Caco-2 (cell line): ENCODE data around the gene SPATA32. TPM values are rescaled to one million over a fixed set of nuclear protein-coding genes. Genes with fewer than 3 reads are reported as not detected.

Source experiments
- BruUV-seq: library from RNA; stranded (reverse); fragments of 400-500 nt; replicated peaks from 2 replicates; lab custom pipeline; 2021; lab: Mats Ljungman, UMichigan
- CTCF ChIA-PET: fragments of 300-600 bp; sonication (Branson Sonifier 250); formaldehyde crosslinking; loops from one replicate; lab custom pipeline; 2022; ENCODE audit warnings: antibody characterized with exemption; lab: Charles Lee
- POLR2A ChIA-PET: fragments of 300-600 bp; sonication (Branson Sonifier 250); formaldehyde crosslinking; loops from one replicate; lab custom pipeline; 2022; ENCODE audit warnings: antibody characterized with exemption; lab: Charles Lee
- DNase-seq, 2 experiments: peaks; one replicate each; pipeline versions ENCODE4 v3.0.0 to v3.0.0-alpha.2; 2020 to 2022
- H3K27me3 ChIP-seq: replicated peaks from 2 replicates; pipeline ENCODE4 v1.6.0; 2011; ENCODE audit warnings: low read length; ENCODE audit not compliant: control insufficient read depth, insufficient read depth
- H3K36me3 ChIP-seq: 2 replicates; pipeline ENCODE4 v1.5.1; 2011; ENCODE audit warnings: low read length; ENCODE audit not compliant: control insufficient read depth, insufficient read depth
- H3K4me1 ChIP-seq: fragments of 250-450 bp; sonication (Bioruptor Pico); 2 replicates; pipeline ENCODE4 v1.5.1; 2020; ENCODE audit warnings: mild to moderate bottlenecking
- H3K4me3 ChIP-seq: 2 replicates; pipeline ENCODE4 v1.5.1; 2011; ENCODE audit warnings: low read depth, mild to moderate bottlenecking, control low read depth, low read length
- H3K9me3 ChIP-seq: fragments of 250-450 bp; sonication (Bioruptor Pico); 2 replicates; pipeline ENCODE4 v1.5.1; 2020; ENCODE audit warnings: mild to moderate bottlenecking, moderate library complexity
- H3K27ac Mint-ChIP-seq: one replicate; pipeline ENCODE4 v1.8.0; 2022; ENCODE audit warnings: mixed read lengths; ENCODE audit not compliant: unreplicated experiment
- H3K27me3 Mint-ChIP-seq: one replicate; pipeline ENCODE4 v1.8.0; 2022; ENCODE audit warnings: mixed read lengths; ENCODE audit not compliant: insufficient read depth, unreplicated experiment
- H3K36me3 Mint-ChIP-seq: one replicate; pipeline ENCODE4 v1.8.0; 2022; ENCODE audit warnings: mild to moderate bottlenecking, mixed read lengths; ENCODE audit not compliant: insufficient read depth, unreplicated experiment
- H3K4me1 Mint-ChIP-seq: one replicate; pipeline ENCODE4 v1.8.0; 2022; ENCODE audit warnings: low read depth, mixed read lengths; ENCODE audit not compliant: unreplicated experiment
- H3K4me3 Mint-ChIP-seq: one replicate; pipeline ENCODE4 v1.8.0; 2022; ENCODE audit warnings: mild to moderate bottlenecking, moderate library complexity, mixed read lengths; ENCODE audit not compliant: unreplicated experiment
- H3K9me3 Mint-ChIP-seq: one replicate; pipeline ENCODE4 v1.8.0; 2022; ENCODE audit warnings: mixed read lengths; ENCODE audit not compliant: unreplicated experiment
- intact Hi-C: fragments of 100-400 bp; cut with micrococcal nuclease; formaldehyde crosslinking; loops from one replicate; pipeline ENCODE4 v1.10.0; 2022; ENCODE audit not compliant: unreplicated experiment
- total RNA-seq: library from RNA; stranded (reverse); gene quantifications from 2 replicates; pipeline ENCODE4 v1.2.3, GENCODE V29; 2022
- TF ChIP-seq, protein P1 (sequence below), 2 experiments: fragments of 200-600 bp in 1 of 2; IDR thresholded peaks; 1 replicate in 1 of 2; 2 replicates in 1 of 2; pipeline versions ENCODE4 v1.5.1 to v1.8.0; 2011 to 2022; ENCODE audit warnings: antibody characterized with exemption in 1 of 2, control low read depth in 1 of 2, inconsistent platforms in 1 of 2, low read depth in 1 of 2, low read length in 1 of 2, mild to moderate bottlenecking in 1 of 2, moderate library complexity in 1 of 2; ENCODE audit not compliant: insufficient read depth in 1 of 2, severe bottlenecking in 1 of 2, unreplicated experiment in 1 of 2

The SPATA32 gene
- total RNA-seq, 1 experiment from 2014 or later: not detected

DNA sequence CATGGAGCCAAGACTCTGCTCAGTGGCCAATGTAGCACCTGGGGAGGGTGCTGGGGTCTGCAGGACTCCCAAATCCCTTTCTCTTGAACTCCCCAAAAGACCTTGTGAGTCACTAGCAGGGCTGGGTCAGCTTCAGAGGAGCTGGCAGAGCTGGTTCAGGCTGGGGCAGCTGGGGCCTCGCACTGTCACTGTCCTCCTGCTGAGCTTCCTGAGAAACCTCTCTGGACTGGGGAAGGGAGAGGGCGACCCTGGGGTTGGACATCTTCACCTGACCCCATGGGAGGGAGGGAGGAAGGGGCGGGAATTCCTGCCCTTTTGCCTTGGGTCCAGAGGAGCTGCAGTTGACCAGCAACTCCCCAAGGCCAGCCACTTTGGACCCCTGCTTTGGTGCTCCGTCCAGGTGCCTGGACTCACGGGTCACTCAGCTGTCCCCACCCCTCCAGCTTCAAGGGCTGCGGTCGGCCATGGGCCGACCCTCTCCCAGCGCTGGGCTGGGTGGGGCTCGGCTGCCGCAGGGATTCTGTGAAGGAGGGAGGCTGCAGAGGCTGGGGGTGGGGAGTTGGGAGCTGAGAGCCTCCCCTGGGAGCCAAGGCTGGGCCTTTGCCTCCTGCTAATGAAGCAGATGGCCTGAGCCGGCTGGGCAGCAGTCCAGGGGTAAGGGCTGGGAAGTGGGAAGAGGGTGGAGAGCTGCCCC is 31.0 kb downstream of the SPATA32 start:
- CTCF ChIA-PET: interaction anchor here (1.4 to 2.6 kb wide), 5 partner anchors 11 to 194 kb away, joined by 3 to 23 read pairs (median 6); partner anchors contain the start of gene ACBD4
- TF ChIP-seq, protein P1, sequence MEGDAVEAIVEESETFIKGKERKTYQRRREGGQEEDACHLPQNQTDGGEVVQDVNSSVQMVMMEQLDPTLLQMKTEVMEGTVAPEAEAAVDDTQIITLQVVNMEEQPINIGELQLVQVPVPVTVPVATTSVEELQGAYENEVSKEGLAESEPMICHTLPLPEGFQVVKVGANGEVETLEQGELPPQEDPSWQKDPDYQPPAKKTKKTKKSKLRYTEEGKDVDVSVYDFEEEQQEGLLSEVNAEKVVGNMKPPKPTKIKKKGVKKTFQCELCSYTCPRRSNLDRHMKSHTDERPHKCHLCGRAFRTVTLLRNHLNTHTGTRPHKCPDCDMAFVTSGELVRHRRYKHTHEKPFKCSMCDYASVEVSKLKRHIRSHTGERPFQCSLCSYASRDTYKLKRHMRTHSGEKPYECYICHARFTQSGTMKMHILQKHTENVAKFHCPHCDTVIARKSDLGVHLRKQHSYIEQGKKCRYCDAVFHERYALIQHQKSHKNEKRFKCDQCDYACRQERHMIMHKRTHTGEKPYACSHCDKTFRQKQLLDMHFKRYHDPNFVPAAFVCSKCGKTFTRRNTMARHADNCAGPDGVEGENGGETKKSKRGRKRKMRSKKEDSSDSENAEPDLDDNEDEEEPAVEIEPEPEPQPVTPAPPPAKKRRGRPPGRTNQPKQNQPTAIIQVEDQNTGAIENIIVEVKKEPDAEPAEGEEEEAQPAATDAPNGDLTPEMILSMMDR (IDR thresholded peaks at IDR 0.05; ENCODE audit: insufficient read depth in 1 of 2, low read depth in 1 of 2, low read length in 1 of 2, severe bottlenecking in 1 of 2, unreplicated experiment in 1 of 2): no peak
- Mint-ChIP-seq H3K4me3 (no peak overlapping the region), H3K4me1 (no peaks in the 10 kb centered on the region), H3K36me3 (no peaks in the 10 kb centered on the region), H3K27me3 (peaks cover 4% of the 10 kb centered on the region), H3K27ac (no peak overlapping the region), H3K9me3 (no peaks in the 10 kb centered on the region)
- H3K4me3 ChIP-seq: no peak overlapping the region
- no TSS peak for BruUV-seq
- DNase-seq: no peak
- POLR2A ChIA-PET: interaction anchor here (1.0 kb wide), 1 partner anchor 34 kb away, joined by 3 read pairs; no protein-coding TSS in a partner anchor
- no peaks in the 10 kb centered on the region for H3K36me3 ChIP-seq
- no peaks in the 10 kb centered on the region for H3K9me3 ChIP-seq
- H3K27me3 ChIP-seq: no peaks in the 10 kb centered on the region
- peaks cover 18% of the 10 kb centered on the region for H3K4me1 ChIP-seq
- intact Hi-C loops: loop anchor here (5.0 kb wide), 1 partner anchor 196 kb away; no protein-coding TSS in a partner anchor

- Histone ChIP-seq H3K4me3 (no peak overlapping the region), H3K36me3 (no peaks in the 10 kb centered on the region), H3K4me1 (peaks cover 18% of the 10 kb centered on the region), H3K9me3 (no peaks in the 10 kb centered on the region), H3K27me3 (no peaks in the 10 kb centered on the region)
- H3K4me3 Mint-ChIP-seq: no peak overlapping the region
- H3K9me3 Mint-ChIP-seq: no peaks in the 10 kb centered on the region
- TF ChIP-seq, protein P1 (IDR thresholded peaks at IDR 0.05; ENCODE audit: insufficient read depth in 1 of 2, low read depth in 1 of 2, low read length in 1 of 2, severe bottlenecking in 1 of 2, unreplicated experiment in 1 of 2): no peak
- intact Hi-C loops: loop anchor here (5.0 kb wide), 1 partner anchor 197 kb away; no protein-coding TSS in a partner anchor
- CTCF ChIA-PET: interaction anchor here (1.5 to 2.6 kb wide), 4 partner anchors 11 to 195 kb away, joined by 3 to 23 read pairs (median 14); partner anchors contain the start of gene ACBD4
- H3K4me1 Mint-ChIP-seq: no peaks in the 10 kb centered on the region
- POLR2A ChIA-PET: no interaction called here
- no peak overlapping the region for H3K27ac Mint-ChIP-seq
- H3K27me3 Mint-ChIP-seq: peaks cover 4% of the 10 kb centered on the region
- no peaks in the 10 kb centered on the region for H3K36me3 Mint-ChIP-seq
- BruUV-seq: no TSS peak
- DNase-seq: no peak
These were observed 31.5 kb downstream of the SPATA32 start for GRCh38 chr17:45230410-45230786.

GRCh38 chr17:45229681-45230409 is 32.0 kb downstream of the SPATA32 start:
- CTCF ChIA-PET: interaction anchor here (0.9 to 2.6 kb wide), 4 partner anchors 10 to 95 kb away, joined by 3 to 23 read pairs (median 12); partner anchors contain the start of gene ACBD4
- no peaks in the 10 kb centered on the region for H3K36me3 Mint-ChIP-seq
- Histone ChIP-seq H3K4me1 (peaks cover 18% of the 10 kb centered on the region), H3K4me3 (no peak overlapping the region), H3K27me3 (no peaks in the 10 kb centered on the region), H3K9me3 (no peaks in the 10 kb centered on the region), H3K36me3 (no peaks in the 10 kb centered on the region)
- H3K27me3 Mint-ChIP-seq: peaks cover 4% of the 10 kb centered on the region
- H3K4me1 Mint-ChIP-seq: no peaks in the 10 kb centered on the region
- POLR2A ChIA-PET: interaction anchor here (1.9 kb wide), 1 partner anchor 82 kb away, joined by 7 read pairs; the partner anchor contains the start of gene HEXIM1
- intact Hi-C loops: loop anchor here (5.0 kb wide), 1 partner anchor 197 kb away; no protein-coding TSS in a partner anchor
- TF ChIP-seq, protein P1 (IDR thresholded peaks at IDR 0.05; ENCODE audit: insufficient read depth in 1 of 2, low read depth in 1 of 2, low read length in 1 of 2, severe bottlenecking in 1 of 2, unreplicated experiment in 1 of 2): no peak
- H3K4me3 Mint-ChIP-seq: no peak overlapping the region
- DNase-seq: no peak
- no TSS peak for BruUV-seq
- no peaks in the 10 kb centered on the region for H3K9me3 Mint-ChIP-seq
- no peak overlapping the region for H3K27ac Mint-ChIP-seq
